CD14-positive monocyte (primary cell): ENCODE results near the gene CRYBG1. TPM values are rescaled to one million over a fixed set of nuclear protein-coding genes. Genes with fewer than 3 reads are reported as not detected.

Experiments
- DNase-seq, 3 donors: peaks; one replicate each; pipeline ENCODE4 v3.0.0-alpha.2; 2011 to 2022
- H2AFZ ChIP-seq: 2 replicates; pipeline ENCODE4 v1.6.0; 2012; ENCODE audit warnings: mild to moderate bottlenecking, low read depth, low read length, inconsistent platforms; ENCODE audit not compliant: insufficient read depth, poor library complexity, severe bottlenecking
- H3K27ac ChIP-seq, 2 donors: 1 replicate in 1 of 2; 2 replicates in 1 of 2; pipeline ENCODE4 v1.5.1; 2012 to 2013; ENCODE audit warnings: low read length in 2 of 2, control low read depth in 1 of 2, inconsistent platforms in 1 of 2, low read depth in 1 of 2, mild to moderate bottlenecking in 1 of 2
- H3K27me3 ChIP-seq, 2 donors: one replicate each; pipeline versions ENCODE4 v1.6.0 to v1.6.1; 2011 to 2013; ENCODE audit warnings: low read length in 2 of 2; ENCODE audit not compliant: control insufficient read depth in 2 of 2, insufficient read depth in 2 of 2
- H3K36me3 ChIP-seq, 2 donors: replicated peaks in 1 of 2; 1 replicate in 1 of 2; 2 replicates in 1 of 2; pipeline versions ENCODE4 v1.5.1 to v1.6.1; 2012 to 2013; ENCODE audit warnings: low read length in 2 of 2, control low read depth in 1 of 2, inconsistent platforms in 1 of 2, mild to moderate bottlenecking in 1 of 2; ENCODE audit not compliant: insufficient read depth in 2 of 2, control insufficient read depth in 1 of 2
- H3K4me1 ChIP-seq, 2 donors: 1 replicate in 1 of 2; 2 replicates in 1 of 2; pipeline versions ENCODE4 v1.5.1 to v1.6.1; 2012 to 2013; ENCODE audit warnings: low read length in 2 of 2, control low read depth in 1 of 2, inconsistent platforms in 1 of 2, mild to moderate bottlenecking in 1 of 2, moderate library complexity in 1 of 2; ENCODE audit not compliant: insufficient read depth in 2 of 2, control insufficient read depth in 1 of 2
- H3K4me2 ChIP-seq: replicated peaks from 2 replicates; pipeline ENCODE3; 2012; ENCODE audit warnings: low read length, moderate library complexity, mild to moderate bottlenecking; ENCODE audit not compliant: poor library complexity, severe bottlenecking; ENCODE audit errors: extremely low read depth
- H3K4me3 ChIP-seq, 3 experiments: fragments of 200-600 bp in 1 of 3; sonication (generic) in 1 of 3; replicated peaks in 1 of 3; 1 replicate in 2 of 3; 2 replicates in 1 of 3; pipeline ENCODE4 v1.5.1; 2011 to 2013; ENCODE audit warnings: low read length in 3 of 3, mild to moderate bottlenecking in 3 of 3, control low read depth in 2 of 3, low read depth in 2 of 3, inconsistent platforms in 1 of 3, moderate library complexity in 1 of 3
- H3K79me2 ChIP-seq: 2 replicates; pipeline ENCODE4 v1.6.0; 2012; ENCODE audit warnings: mild to moderate bottlenecking, control low read depth, inconsistent platforms, low read length, moderate library complexity; ENCODE audit not compliant: insufficient read depth
- H3K9ac ChIP-seq: 2 replicates; pipeline ENCODE4 v1.6.0; 2017; ENCODE audit warnings: low read length, mild to moderate bottlenecking; ENCODE audit not compliant: insufficient read depth, poor library complexity, severe bottlenecking
- H3K9me3 ChIP-seq, 2 donors: replicated peaks in 1 of 2; 1 replicate in 1 of 2; 2 replicates in 1 of 2; pipeline versions ENCODE4 v1.5.1 to v1.6.1; 2012 to 2013; ENCODE audit warnings: low read length in 2 of 2, control low read depth in 1 of 2; ENCODE audit not compliant: control insufficient read depth in 1 of 2, insufficient read depth in 1 of 2
- H4K20me1 ChIP-seq: 2 replicates; pipeline ENCODE4 v1.6.0; 2012; ENCODE audit warnings: mild to moderate bottlenecking, low read length, control low read depth, moderate library complexity; ENCODE audit not compliant: insufficient read depth
- H3K27ac Mint-ChIP-seq, 7 donors: one replicate each; pipeline ENCODE4 v1.8.0; 2020; ENCODE audit warnings: mild to moderate bottlenecking in 7 of 7, mixed read lengths in 7 of 7, moderate library complexity in 6 of 7, inconsistent platforms in 2 of 7
- H3K27me3 Mint-ChIP-seq, 3 donors: one replicate each; pipeline ENCODE4 v1.8.0; 2021 to 2022; ENCODE audit warnings: low read depth in 3 of 3, mild to moderate bottlenecking in 3 of 3, mixed read lengths in 3 of 3, moderate library complexity in 3 of 3, inconsistent platforms in 1 of 3
- H3K36me3 Mint-ChIP-seq, 2 donors: one replicate each; pipeline ENCODE4 v1.8.0; 2020; ENCODE audit warnings: mixed read lengths in 2 of 2, inconsistent platforms in 1 of 2, mild to moderate bottlenecking in 1 of 2
- H3K4me1 Mint-ChIP-seq: one replicate; pipeline ENCODE4 v1.8.0; 2020; ENCODE audit warnings: mild to moderate bottlenecking, mixed read lengths
- H3K4me3 Mint-ChIP-seq, 2 donors: one replicate each; pipeline ENCODE4 v1.8.0; 2020; ENCODE audit warnings: mild to moderate bottlenecking in 2 of 2, mixed read lengths in 2 of 2, moderate library complexity in 1 of 2
- H3K9me3 Mint-ChIP-seq, 7 donors: one replicate each; pipeline ENCODE4 v1.8.0; 2020 to 2022; ENCODE audit warnings: mixed read lengths in 7 of 7, mild to moderate bottlenecking in 6 of 7, moderate library complexity in 6 of 7, inconsistent platforms in 2 of 7
- WGBS: methylation state at CpG from one replicate; pipeline ENCODE4 v1.1.5; 2013; ENCODE audit warnings: missing lambda C conversion rate; ENCODE audit not compliant: insufficient coverage; 5-methylcytosine and 5-hydroxymethylcytosine counted together
- intact Hi-C, 2 donors: fragments of 100-400 bp; cut with micrococcal nuclease; formaldehyde crosslinking; loops; one replicate each; pipeline versions ENCODE4 v1.15.0 to v1.15.1; 2023
- polyA plus RNA-seq, 3 donors: library from polyadenylated mRNA; depleted of rRNA in 1 of 3; unstranded in 2 of 3; stranded (reverse) in 1 of 3; fragments of 300-500 nt in 2 of 3; fragments of >200 nt in 1 of 3; fragmentation: Illumina TruSeq in 2 of 3; gene quantifications; 1 replicate in 2 of 3; 2 replicates in 1 of 3; pipeline ENCODE4 v1.2.3, GENCODE V29; 2012 to 2021
- TF ChIP-seq, protein P1 (sequence below): fragments of 200-600 bp; IDR thresholded peaks from one replicate; pipeline ENCODE4 v1.8.0; 2022; ENCODE audit warnings: antibody characterized with exemption, mild to moderate bottlenecking

Gene CRYBG1
- polyA plus RNA-seq, 3 donors = 7.9 to 11.9 (median 11.1) TPM

GRCh38 chr6:106539936-106540335 lies 179.4 kb downstream of the CRYBG1 start:
- H3K9ac ChIP-seq = peak overlapping the region; percentile 0
- no peaks in the 10 kb centered on the region for H3K27me3 ChIP-seq
- intact Hi-C loops = no loop called here
- Mint-ChIP-seq H3K9me3 (no peaks in the 10 kb centered on the region), H3K4me1 (peaks cover 63% of the 10 kb centered on the region), H3K4me3 (peak overlapping the region in 1 of 2 donors; percentile 70), H3K27me3 (no peaks in the 10 kb centered on the region), H3K36me3 (peaks cover 39 to 59% of the 10 kb centered on the region in 2 donors), H3K27ac (peak overlapping the region; percentile 68 to 93 (median 85))
- H3K27ac ChIP-seq = peak overlapping the region; percentile 57 to 84
- H3K9me3 ChIP-seq = no peaks in the 10 kb centered on the region
- DNase-seq = peak in 2 of 3 donors; percentile 51 to 55
- peak overlapping the region; percentile 44 for H2AFZ ChIP-seq
- peak overlapping the region; percentile 23 for H3K4me2 ChIP-seq
- 64% methylated on average over 7 of the region's 9 CpGs for WGBS
- H3K4me3 ChIP-seq = peak overlapping the region in 1 of 3 experiments; percentile 5
- peaks cover 27% of the 10 kb centered on the region in 2 donors for H3K36me3 ChIP-seq
- peaks cover 87% of the 10 kb centered on the region for H3K79me2 ChIP-seq
- H4K20me1 ChIP-seq = no peaks in the 10 kb centered on the region
- H3K4me1 ChIP-seq = peaks cover 51 to 67% of the 10 kb centered on the region in 2 donors
- TF ChIP-seq, protein P1, sequence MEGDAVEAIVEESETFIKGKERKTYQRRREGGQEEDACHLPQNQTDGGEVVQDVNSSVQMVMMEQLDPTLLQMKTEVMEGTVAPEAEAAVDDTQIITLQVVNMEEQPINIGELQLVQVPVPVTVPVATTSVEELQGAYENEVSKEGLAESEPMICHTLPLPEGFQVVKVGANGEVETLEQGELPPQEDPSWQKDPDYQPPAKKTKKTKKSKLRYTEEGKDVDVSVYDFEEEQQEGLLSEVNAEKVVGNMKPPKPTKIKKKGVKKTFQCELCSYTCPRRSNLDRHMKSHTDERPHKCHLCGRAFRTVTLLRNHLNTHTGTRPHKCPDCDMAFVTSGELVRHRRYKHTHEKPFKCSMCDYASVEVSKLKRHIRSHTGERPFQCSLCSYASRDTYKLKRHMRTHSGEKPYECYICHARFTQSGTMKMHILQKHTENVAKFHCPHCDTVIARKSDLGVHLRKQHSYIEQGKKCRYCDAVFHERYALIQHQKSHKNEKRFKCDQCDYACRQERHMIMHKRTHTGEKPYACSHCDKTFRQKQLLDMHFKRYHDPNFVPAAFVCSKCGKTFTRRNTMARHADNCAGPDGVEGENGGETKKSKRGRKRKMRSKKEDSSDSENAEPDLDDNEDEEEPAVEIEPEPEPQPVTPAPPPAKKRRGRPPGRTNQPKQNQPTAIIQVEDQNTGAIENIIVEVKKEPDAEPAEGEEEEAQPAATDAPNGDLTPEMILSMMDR = no peak

GRCh38 chr6:106540432-106540831 lies 179.9 kb downstream of the CRYBG1 start:
- H3K4me3 Mint-ChIP-seq = no peak overlapping the region
- peak overlapping the region; percentile 23 for H3K4me2 ChIP-seq
- no peaks in the 10 kb centered on the region for H4K20me1 ChIP-seq
- no peaks in the 10 kb centered on the region for H3K9me3 ChIP-seq
- H3K9ac ChIP-seq = no peak overlapping the region
- H3K36me3 ChIP-seq = peaks cover 26 to 27% of the 10 kb centered on the region in 2 donors
- H3K27me3 ChIP-seq = no peaks in the 10 kb centered on the region
- H3K27me3 Mint-ChIP-seq = no peaks in the 10 kb centered on the region
- no peak overlapping the region for H2AFZ ChIP-seq
- peak overlapping the region in 1 of 2 donors; percentile 84 for H3K27ac ChIP-seq
- peaks cover 39 to 59% of the 10 kb centered on the region in 2 donors for H3K36me3 Mint-ChIP-seq
- H3K4me3 ChIP-seq = no peak overlapping the region
- DNase-seq = no peak
- intact Hi-C loops = no loop called here
- H3K27ac Mint-ChIP-seq = peak overlapping the region; percentile 68 to 93 (median 85)
- H3K4me1 Mint-ChIP-seq = peaks cover 65% of the 10 kb centered on the region
- H3K79me2 ChIP-seq = peaks cover 87% of the 10 kb centered on the region
- peaks cover 54 to 67% of the 10 kb centered on the region in 2 donors for H3K4me1 ChIP-seq
- H3K9me3 Mint-ChIP-seq = no peaks in the 10 kb centered on the region
- TF ChIP-seq, protein P1 = no peak
